ENCODE results near the gene IER5.

DNA sequence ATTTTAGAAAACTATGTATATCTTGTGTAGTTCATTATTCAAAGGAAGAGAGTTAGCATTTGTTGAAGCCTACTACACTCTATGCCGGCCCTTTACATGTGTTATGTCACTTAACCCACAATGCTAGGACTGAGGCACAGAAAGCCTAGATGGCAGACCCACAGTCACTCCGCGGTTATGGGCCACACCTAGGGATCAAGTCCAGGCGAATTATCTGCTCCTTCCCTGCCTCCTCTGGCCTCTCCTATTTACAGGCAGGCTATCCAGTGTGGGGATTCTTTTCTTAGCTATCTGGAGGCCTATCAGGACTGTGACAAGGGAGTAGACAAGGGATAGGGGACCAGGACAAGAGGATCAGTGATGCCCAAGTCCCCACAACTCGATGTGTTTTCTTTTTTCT, 33.0 kb downstream of the IER5 start:
- TF ChIP-seq, protein P1, sequence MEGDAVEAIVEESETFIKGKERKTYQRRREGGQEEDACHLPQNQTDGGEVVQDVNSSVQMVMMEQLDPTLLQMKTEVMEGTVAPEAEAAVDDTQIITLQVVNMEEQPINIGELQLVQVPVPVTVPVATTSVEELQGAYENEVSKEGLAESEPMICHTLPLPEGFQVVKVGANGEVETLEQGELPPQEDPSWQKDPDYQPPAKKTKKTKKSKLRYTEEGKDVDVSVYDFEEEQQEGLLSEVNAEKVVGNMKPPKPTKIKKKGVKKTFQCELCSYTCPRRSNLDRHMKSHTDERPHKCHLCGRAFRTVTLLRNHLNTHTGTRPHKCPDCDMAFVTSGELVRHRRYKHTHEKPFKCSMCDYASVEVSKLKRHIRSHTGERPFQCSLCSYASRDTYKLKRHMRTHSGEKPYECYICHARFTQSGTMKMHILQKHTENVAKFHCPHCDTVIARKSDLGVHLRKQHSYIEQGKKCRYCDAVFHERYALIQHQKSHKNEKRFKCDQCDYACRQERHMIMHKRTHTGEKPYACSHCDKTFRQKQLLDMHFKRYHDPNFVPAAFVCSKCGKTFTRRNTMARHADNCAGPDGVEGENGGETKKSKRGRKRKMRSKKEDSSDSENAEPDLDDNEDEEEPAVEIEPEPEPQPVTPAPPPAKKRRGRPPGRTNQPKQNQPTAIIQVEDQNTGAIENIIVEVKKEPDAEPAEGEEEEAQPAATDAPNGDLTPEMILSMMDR (IDR thresholded peaks at IDR 0.05): no peak
- TF ChIP-seq POLR2A (IDR thresholded peaks at IDR 0.05): no peak
